Stimulated activated CD4-positive, alpha-beta T cell treated with anti-CD3 and anti-CD28 coated beads, Interleukin-12 subunit alpha, Interleukin-12 subunit beta, amount 100 ng/mL, for 48 hours (primary cell): ENCODE measurements around the gene TMEM37.

Experiments used
- DNase-seq, 3 donors: peaks; one replicate each; pipeline ENCODE4 v3.0.0-alpha.2; 2020; ENCODE audit warnings: low read depth in 2 of 3, low spot score in 1 of 3

The TMEM37 gene

GRCh38 chr2:119417908-119418307, 13.7 kb upstream of the TMEM37 start:
- DNase-seq, result no peak

GRCh38 chr2:119419065-119419464, 12.6 kb upstream of the TMEM37 start:
- no peak for DNase-seq

GRCh38 chr2:119419803-119420508, 11.7 kb upstream of the TMEM37 start:
- no peak for DNase-seq

GRCh38 chr2:119421304-119421703, 10.3 kb upstream of the TMEM37 start:
- DNase-seq, result no peak

DNA sequence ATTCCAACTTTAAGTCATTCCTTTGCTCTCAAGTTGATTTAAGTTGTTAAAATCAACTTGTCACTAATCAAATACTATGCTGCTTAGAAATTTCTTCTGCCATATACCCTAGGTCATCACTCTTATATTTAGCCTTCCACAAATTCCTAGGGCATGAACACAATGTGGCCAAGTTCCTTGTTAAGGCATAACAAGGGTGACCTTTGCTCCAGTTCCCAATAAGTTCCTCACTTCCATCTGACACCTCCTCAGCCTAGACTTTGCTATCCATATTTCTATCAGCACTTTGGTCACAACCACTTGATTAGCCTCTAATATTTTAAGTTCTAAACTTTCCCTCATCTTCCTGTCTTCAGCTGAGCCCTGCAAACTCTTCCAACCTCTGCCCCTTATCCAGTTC, 9.9 kb upstream of the TMEM37 start:
- DNase-seq, result no peak

DNA sequence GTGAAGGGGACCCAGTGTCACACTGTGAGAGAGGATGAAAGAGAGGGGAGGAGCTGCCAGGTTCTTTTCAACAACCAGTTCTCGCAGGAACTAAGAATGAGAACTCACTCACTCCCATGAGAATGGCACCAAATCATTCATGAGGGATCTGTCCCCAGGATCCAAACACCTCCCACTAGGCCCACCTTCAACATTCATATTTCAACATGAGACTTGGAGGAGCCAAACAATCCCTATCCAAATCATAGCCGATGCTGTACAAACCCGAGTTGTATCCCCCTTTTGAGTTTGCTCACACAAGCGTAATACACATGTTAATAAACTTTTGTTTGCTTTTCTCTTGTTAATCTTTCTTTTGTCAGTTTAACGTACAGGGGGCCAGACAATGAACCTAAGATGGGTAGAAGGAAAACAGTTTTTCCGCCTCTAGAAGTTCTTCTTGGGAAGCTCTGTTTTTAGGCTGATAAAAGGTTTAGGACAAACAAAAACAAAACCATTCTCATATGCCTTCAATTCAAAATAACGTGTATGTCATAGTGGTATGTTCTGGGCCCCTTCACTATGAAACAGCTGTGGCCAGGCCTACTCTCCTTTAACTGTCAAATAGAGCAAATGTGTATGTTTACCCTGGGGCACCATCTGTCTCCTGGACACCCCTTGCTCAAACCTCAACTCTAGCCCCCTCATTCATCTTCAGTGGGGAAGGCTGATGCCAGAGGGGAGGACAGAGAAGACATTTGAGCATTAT, 9.1 kb upstream of the TMEM37 start:
- DNase-seq, result no peak

DNA sequence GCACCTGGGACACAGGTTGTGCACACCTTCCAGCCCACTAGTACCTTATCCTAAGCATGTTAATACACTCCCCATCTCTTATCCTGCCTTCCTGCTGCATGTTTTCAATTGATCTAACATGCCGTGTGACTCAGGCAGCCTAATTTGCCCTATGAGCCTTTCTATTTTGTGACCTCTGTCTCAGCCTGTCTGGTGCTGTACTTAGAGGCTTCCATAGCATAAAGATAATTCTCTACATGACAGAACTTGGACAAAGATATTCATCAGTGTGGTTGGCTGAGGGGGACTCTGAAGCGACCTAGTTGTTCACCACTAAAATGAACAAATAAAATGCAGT, 8.6 kb upstream of the TMEM37 start:
- no peak for DNase-seq

- no peak for DNase-seq
Observed at GRCh38 chr2:119423811-119424210, 7.8 kb upstream of the TMEM37 start.

DNA sequence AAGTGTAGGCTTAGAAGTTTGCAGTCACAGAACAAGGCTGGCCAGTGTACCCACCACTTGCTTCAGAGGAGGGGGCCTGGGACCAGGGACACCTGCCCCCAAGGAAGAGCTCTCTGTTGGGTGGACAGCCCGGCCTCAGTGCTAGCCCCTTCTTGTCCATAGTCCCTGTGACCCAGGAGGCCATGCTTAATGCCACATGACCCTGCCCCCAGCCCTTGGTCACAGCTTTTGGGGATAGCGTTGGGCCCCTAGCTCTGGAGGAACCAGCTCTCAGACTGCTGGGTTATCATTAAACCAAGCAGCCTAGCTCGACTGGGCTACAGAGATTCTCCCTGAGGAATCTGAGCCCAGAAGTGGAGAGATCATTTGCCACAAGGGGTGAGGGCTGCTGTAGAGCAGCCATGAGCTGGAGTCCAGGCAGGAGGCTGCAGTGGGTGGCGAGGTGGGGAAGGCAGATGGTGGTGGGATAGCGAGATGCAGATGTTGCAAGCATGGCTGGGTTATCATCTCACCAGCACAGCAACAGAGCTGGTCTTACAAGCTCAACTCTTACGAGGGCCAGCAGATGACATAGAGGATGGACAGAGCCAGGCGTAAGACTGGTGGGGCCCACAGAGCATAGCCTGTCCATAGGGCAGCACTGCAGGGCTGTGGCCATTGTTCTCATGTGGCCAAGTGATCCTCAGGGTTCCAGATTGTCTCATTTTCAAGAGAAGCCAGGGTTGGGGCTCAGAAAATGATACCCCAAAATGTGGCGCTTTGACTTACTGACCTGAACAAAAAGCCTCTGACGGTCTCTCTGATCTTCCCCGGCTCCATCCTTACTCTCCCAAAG, 7.2 kb upstream of the TMEM37 start:
- DNase-seq, result no peak

GRCh38 chr2:119425119-119425405, 6.6 kb upstream of the TMEM37 start:
- no peak for DNase-seq

GRCh38 chr2:119425620-119426395, 5.8 kb upstream of the TMEM37 start:
- DNase-seq, result no peak

DNA sequence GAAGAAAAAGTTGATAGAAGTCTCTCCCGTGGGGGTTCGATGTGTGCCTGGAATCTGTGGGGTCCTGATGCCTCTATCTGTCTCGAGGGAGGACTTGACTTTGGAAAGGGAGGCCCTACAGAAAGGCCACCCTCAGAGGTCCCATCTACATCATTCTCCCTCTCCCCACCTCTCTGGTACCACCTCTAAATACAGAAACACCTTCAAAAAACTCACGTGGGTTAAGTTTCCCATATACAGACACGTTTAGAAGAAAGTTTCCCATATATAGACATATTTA, 5.3 kb upstream of the TMEM37 start:
- DNase-seq, result no peak

DNA sequence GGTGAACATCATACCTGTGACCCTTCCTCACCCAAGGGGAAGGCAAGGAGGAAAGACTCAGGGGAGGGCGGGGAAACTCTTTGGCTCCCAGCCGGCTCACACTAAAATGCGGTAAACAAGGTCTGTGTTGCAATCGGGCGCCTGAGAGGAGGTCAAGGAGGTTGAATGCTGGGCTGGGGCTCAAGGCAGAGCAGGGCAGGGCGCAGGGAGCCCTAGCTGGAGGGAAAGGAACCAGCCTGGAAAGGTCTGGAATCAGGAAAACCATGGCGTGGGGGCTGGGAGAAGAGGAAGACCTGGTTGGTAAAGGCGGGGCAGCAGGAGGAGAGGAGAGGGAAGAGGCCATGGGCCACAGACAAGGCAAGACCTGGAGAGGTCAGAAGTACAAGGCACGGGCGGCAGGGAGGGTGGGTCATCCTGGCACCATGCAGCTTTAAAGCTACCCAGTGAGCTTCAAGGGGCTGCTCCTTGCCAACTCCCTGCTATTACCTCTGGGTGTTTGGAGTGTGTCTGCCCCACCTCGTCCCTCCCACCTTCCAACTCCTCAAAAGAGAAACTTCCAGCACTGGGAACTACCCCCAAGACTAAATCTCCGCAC, 4.8 kb upstream of the TMEM37 start:
- no peak for DNase-seq

DNA sequence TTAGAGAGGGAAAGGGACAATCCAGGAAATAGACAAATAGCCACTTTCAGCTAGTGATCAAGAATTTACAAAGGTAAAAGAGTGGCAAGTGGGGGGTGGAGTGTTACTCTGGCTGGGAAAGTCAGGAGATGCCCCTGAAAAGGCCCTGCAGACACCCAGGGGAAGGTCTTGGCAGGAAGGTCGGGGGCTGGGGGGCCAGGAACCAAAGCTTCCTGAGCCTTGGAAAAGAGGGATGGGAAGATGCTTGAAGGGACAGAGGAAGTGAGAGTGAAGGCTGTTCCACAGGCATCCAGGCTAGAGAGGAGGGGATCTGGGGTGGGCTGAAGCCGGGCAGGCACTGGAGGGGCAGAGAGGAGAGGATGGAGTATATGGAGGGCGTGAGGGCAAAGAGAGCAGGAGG, 3.9 kb upstream of the TMEM37 start:
- DNase-seq, result no peak

DNA sequence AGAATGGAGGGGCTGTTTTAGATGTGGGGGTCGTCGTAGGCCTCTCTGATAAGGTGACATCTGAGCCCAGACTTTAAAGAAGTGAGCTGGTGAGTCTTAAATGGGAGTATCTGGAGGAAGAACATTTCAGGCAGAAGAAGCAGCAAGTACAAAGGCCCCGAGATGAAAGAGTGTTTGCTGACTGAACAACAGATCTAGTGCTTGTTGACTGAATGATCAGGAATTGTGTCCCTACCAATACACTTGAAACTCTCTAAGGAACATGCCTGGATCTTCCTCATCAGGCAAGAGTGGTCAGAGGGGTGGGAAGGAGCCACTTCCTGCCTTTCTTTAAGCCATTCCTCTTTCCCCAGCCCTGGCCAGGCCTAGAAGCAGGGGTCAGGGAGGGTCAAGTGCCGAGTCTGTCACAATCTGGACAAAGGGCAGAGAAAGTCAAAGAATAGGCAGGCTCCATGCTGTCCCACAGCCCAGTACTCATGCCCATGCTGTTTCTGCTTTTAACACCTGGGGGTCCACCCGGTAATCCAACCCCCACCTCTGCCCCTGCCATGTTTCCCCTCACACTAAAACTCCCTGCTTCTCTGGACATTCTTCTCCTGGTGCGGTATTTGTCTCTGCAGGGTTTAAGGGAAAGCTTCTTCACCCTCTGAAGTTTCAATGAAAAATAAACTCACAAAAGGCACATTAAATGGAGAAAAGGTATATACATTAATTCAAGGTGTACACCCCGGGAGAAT, 3.0 kb upstream of the TMEM37 start:
- no peak for DNase-seq

- DNase-seq, result no peak
Observed at GRCh38 chr2:119429225-119429981, 2.3 kb upstream of the TMEM37 start.

DNA sequence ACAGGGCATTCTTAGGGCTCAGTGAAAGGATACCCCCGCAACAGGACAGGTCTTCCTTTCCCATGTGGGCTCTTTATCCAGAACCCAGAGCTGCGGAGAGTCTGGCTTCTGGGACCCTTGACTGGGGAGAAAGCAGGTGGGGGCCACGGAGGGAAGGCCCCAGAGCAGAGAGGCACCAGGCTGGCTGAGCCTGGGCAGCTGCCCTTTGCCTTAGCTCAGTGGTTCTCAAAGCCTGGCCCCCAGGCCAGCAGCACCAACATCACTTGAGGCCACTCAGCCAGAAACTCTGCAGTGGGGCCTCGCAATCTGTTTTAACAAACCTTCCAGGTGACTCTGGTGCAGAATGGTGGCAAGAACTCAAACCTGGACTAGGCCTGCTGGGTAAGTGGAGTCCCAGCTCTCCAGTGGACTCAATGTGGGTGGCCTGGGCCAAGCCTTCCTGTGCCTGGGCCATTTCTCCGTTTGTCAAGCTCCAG, 1.6 kb upstream of the TMEM37 start:
- no peak for DNase-seq

DNA sequence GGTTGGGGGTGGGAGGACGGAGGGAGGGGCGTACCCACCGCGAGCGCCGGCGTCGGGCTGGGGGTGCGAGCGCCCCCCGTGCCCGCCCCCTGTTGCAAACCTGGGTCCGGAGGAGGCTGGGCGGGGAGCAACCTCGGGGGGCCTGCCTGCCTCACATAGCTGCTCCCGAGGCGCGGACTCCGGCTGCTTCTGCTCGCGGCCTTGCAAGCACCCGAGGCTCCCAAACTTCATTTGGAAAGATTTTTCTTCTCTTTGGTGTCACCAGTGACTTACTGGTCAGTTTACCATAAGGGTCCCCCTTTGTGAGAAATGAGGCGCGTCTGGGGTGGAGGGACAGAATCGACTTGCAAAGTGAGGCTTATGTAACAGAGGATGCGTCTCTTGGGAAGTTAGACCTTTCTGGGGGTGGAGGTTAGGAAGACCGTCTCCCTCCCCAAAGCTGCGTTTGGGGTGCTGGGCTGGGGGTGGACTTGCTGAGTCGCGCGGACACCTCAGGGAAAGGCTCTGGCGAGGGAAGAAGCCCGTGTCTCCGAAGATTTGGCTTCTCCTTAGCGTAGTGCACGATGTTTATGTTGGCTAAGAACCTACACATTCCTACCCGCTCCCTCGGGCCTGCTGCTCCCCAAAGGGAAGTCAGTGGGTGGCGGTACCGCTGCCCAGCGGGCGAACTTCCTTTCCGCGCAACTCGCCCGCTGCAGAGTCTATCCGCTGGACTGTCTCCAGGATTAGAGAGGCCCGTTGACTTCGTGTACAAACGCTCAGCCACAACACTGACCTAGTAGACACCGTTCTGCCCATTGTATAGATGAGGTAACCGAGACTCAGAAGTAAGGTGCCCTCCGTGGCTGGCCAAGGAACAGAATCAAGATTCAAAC, 559 bp downstream of the TMEM37 start:
- DNase-seq, result no peak
